Measurements from ENCODE around the gene NRG3. TPM values are rescaled to one million over a fixed set of nuclear protein-coding genes. Genes with fewer than 3 reads are reported as not detected.

Gene NRG3
- total RNA-seq, 1 donor from 2014 or later: 2.6 TPM

DNA sequence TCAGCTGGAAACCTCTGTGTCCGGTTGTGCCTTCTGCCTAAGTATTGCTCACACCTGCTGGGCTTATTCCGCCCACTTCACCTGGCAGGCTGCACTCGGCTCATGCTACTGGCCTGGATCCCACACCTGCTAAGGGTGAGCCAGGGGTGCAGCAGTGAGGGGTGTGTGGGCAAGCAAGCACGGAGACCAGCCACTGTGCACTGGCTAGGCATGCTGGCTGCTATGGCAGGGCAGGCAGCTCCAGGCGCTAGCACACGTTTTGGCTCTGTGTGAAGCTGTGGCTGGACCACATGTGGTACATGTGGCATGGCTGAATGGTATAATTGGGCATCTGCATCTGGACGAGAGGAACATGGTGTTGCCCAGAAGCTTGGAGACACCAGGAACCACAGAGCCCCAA is 940.7 kb downstream of the NRG3 start:
- no peaks in the 10 kb centered on the region for H3K27me3 ChIP-seq (ENCODE audit: low read depth)
- TF ChIP-seq, protein P1, sequence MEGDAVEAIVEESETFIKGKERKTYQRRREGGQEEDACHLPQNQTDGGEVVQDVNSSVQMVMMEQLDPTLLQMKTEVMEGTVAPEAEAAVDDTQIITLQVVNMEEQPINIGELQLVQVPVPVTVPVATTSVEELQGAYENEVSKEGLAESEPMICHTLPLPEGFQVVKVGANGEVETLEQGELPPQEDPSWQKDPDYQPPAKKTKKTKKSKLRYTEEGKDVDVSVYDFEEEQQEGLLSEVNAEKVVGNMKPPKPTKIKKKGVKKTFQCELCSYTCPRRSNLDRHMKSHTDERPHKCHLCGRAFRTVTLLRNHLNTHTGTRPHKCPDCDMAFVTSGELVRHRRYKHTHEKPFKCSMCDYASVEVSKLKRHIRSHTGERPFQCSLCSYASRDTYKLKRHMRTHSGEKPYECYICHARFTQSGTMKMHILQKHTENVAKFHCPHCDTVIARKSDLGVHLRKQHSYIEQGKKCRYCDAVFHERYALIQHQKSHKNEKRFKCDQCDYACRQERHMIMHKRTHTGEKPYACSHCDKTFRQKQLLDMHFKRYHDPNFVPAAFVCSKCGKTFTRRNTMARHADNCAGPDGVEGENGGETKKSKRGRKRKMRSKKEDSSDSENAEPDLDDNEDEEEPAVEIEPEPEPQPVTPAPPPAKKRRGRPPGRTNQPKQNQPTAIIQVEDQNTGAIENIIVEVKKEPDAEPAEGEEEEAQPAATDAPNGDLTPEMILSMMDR (IDR thresholded peaks at IDR 0.05): no peak
- DNase-seq (no peak), ATAC-seq (no peak)
- H3K4me3 ChIP-seq: no peak overlapping the region
- intact Hi-C loops (cut with DNase I): no loop called here
- H3K4me1 ChIP-seq: no peaks in the 10 kb centered on the region
- no peaks in the 10 kb centered on the region for H3K9me3 ChIP-seq
- no peaks in the 10 kb centered on the region for H3K36me3 ChIP-seq
- no peak overlapping the region for H3K27ac ChIP-seq

DNA sequence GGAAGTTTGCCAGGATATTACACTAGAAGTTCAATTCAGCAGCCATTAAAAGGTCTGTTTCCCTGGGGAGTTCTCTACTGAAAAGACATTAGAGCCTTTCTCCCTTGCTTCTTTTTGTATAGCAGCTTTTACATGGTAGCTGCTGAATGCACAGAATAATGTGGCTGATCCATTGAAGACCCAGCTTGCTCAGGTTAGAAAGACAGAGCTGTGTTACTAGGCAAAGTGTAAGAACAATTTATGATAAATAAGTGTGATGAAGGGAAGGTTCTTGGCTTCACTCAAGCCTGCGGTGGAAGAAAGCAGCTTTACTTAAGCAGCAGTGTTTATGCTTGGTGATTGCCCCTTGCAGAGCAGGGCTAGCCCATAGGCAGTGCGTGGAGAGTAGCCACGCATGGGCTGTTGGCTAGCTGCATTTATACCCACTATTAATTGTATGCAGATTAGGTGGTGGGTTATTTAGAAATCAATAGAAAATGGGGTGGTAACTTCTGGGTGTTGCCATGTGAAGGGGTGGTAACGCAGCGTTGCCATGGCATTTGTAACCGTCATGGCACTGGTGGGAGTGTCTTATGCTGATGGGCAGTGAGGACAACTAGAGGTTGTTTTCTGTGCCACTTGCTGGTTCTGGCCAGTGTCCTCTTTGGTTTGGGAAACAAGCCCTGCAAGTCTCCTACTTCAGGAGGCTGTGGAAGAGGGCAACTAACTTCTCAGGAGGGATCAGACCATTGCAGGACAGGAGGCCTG is 942.9 kb downstream of the NRG3 start:
- ATAC-seq: no peak
- intact Hi-C loops (cut with DNase I): no loop called here
- H3K4me3 ChIP-seq: no peak overlapping the region
- no peak overlapping the region for H3K27ac ChIP-seq
- no peaks in the 10 kb centered on the region for H3K4me1 ChIP-seq
- DNase-seq: no peak
- H3K36me3 ChIP-seq: no peaks in the 10 kb centered on the region
- TF ChIP-seq, protein P1 (IDR thresholded peaks at IDR 0.05): no peak
- no peaks in the 10 kb centered on the region for H3K27me3 ChIP-seq (ENCODE audit: low read depth)
- H3K9me3 ChIP-seq: no peaks in the 10 kb centered on the region

DNA sequence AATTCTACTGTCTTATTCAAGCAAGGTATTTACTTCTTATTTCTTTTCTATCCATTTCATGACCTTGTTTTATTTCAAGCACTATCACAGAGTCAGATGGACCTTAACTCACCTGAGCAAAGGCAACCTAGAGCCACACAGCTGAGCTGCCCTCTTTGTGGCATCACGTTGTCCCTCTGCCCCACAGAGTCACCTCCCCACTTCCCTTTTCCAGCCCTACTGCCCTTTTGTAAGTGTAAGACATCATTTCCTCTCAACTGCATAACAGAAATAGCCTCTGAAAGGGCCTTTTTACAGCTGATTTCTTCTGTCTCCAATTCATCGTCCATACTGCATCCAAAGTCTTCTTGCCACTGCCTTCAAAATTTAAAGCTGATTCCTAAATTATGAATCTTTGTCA is 946.0 kb downstream of the NRG3 start:
- DNase-seq: no peak
- TF ChIP-seq, protein P1 (IDR thresholded peaks at IDR 0.05): no peak
- H3K27me3 ChIP-seq (ENCODE audit: low read depth): no peaks in the 10 kb centered on the region
- intact Hi-C loops (cut with DNase I): no loop called here
- H3K27ac ChIP-seq: no peak overlapping the region
- no peaks in the 10 kb centered on the region for H3K4me1 ChIP-seq
- no peak overlapping the region for H3K4me3 ChIP-seq
- H3K36me3 ChIP-seq: no peaks in the 10 kb centered on the region
- peak in 1 of 2 donors; percentile 44 for ATAC-seq
- no peaks in the 10 kb centered on the region for H3K9me3 ChIP-seq

DNA sequence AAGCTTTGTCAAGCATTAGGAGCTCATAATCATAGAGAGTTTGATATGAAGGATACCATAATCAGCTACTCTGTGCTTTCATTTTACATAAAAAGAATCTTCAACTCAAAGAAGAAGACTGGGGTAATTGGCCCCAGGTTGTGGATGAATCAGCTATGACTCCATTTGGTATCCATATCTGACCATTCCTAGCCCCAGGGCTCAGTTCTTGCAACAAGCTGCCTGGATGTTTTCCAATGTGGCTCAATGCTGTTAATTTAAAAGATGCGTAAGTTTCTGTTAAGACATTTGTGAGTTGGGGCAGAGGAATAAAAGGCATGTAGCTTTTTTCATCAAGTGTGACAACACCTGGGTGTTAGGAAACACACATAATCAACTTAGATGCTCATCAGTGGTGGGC is 951.1 kb downstream of the NRG3 start:
- DNase-seq: no peak
- TF ChIP-seq, protein P1 (IDR thresholded peaks at IDR 0.05): no peak
- no peaks in the 10 kb centered on the region for H3K9me3 ChIP-seq
- ATAC-seq: no peak
- no peak overlapping the region for H3K27ac ChIP-seq
- intact Hi-C loops (cut with DNase I): no loop called here
- H3K4me3 ChIP-seq: no peak overlapping the region
- H3K4me1 ChIP-seq: no peaks in the 10 kb centered on the region
- no peaks in the 10 kb centered on the region for H3K36me3 ChIP-seq
- H3K27me3 ChIP-seq (ENCODE audit: low read depth): no peaks in the 10 kb centered on the region

DNA sequence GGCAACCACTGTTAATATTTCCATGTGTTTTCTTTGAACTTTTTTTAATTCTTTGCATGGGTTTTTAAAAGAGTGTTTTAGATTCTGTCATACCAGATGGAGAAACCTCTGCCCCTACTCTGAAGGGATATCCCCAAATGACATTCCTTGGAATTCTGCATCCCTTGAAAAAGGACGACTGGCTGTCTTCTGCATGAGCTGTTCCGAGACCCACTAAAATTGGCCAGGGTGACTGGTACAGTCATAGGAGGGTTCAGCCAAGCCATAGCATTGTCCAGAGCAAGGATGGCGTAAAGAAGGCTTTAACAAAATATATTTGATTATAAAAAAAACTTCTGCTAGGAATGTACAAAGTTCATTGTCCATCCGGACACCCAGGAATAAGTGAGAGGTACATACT is 952.9 kb downstream of the NRG3 start:
- intact Hi-C loops (cut with DNase I): no loop called here
- TF ChIP-seq, protein P1 (IDR thresholded peaks at IDR 0.05): no peak
- Histone ChIP-seq H3K4me3 (no peak overlapping the region), H3K36me3 (no peaks in the 10 kb centered on the region), H3K4me1 (no peaks in the 10 kb centered on the region), H3K9me3 (no peaks in the 10 kb centered on the region), H3K27me3 (ENCODE audit: low read depth) (no peaks in the 10 kb centered on the region), H3K27ac (no peak overlapping the region)
- no peak for DNase-seq
- ATAC-seq: no peak
